ENCODE measurements around the gene INPP5A. TPM values are rescaled to one million over a fixed set of nuclear protein-coding genes. Genes with fewer than 3 reads are reported as not detected.

Gene INPP5A
- total and polyA plus RNA-seq, 10 of the 15 experiments (the other 5 are each of a cell fraction or from before 2014, with no cell fraction given): 0.52 to 15.0 (median 6.3) TPM

DNA sequence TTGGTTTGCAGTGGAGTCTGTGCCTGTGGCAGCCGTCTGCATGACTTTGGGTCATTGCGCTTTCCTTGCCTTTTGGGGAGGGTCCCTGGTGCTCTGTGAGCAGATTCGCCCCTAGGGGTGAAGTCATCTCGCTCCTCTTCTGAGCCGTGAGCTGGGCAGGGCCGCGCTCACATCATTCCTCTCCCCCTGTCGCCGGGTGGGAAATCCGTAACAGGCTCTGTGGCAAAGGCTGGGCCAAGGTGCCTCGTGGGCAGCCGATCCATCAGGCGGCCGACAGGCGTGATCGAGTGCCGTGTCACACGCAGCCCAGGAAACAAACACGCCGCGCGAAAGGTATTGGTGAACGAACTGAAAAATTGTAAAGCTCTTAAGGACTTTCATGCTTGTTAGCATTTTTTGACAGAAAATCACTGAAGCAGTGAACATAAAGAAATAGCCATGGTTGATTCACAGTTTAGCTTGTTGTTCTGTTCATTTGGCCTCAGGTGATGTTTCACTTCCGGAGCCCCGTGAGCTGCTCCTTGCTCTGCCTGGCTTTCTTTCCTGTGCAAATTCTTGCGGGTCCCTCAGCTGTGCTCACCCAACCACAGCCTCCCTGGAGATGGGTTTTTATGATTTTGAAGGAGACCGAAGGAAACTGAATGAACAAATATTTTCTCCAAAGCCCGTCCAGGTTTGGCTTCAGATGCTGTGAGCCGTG lies 126.2 kb downstream of the INPP5A start (continued):
- TF ChIP-seq, protein P1, sequence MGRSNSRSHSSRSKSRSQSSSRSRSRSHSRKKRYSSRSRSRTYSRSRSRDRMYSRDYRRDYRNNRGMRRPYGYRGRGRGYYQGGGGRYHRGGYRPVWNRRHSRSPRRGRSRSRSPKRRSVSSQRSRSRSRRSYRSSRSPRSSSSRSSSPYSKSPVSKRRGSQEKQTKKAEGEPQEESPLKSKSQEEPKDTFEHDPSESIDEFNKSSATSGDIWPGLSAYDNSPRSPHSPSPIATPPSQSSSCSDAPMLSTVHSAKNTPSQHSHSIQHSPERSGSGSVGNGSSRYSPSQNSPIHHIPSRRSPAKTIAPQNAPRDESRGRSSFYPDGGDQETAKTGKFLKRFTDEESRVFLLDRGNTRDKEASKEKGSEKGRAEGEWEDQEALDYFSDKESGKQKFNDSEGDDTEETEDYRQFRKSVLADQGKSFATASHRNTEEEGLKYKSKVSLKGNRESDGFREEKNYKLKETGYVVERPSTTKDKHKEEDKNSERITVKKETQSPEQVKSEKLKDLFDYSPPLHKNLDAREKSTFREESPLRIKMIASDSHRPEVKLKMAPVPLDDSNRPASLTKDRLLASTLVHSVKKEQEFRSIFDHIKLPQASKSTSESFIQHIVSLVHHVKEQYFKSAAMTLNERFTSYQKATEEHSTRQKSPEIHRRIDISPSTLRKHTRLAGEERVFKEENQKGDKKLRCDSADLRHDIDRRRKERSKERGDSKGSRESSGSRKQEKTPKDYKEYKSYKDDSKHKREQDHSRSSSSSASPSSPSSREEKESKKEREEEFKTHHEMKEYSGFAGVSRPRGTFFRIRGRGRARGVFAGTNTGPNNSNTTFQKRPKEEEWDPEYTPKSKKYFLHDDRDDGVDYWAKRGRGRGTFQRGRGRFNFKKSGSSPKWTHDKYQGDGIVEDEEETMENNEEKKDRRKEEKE (IDR thresholded peaks at IDR 0.05): no peak
- TF ChIP-seq, protein P2, sequence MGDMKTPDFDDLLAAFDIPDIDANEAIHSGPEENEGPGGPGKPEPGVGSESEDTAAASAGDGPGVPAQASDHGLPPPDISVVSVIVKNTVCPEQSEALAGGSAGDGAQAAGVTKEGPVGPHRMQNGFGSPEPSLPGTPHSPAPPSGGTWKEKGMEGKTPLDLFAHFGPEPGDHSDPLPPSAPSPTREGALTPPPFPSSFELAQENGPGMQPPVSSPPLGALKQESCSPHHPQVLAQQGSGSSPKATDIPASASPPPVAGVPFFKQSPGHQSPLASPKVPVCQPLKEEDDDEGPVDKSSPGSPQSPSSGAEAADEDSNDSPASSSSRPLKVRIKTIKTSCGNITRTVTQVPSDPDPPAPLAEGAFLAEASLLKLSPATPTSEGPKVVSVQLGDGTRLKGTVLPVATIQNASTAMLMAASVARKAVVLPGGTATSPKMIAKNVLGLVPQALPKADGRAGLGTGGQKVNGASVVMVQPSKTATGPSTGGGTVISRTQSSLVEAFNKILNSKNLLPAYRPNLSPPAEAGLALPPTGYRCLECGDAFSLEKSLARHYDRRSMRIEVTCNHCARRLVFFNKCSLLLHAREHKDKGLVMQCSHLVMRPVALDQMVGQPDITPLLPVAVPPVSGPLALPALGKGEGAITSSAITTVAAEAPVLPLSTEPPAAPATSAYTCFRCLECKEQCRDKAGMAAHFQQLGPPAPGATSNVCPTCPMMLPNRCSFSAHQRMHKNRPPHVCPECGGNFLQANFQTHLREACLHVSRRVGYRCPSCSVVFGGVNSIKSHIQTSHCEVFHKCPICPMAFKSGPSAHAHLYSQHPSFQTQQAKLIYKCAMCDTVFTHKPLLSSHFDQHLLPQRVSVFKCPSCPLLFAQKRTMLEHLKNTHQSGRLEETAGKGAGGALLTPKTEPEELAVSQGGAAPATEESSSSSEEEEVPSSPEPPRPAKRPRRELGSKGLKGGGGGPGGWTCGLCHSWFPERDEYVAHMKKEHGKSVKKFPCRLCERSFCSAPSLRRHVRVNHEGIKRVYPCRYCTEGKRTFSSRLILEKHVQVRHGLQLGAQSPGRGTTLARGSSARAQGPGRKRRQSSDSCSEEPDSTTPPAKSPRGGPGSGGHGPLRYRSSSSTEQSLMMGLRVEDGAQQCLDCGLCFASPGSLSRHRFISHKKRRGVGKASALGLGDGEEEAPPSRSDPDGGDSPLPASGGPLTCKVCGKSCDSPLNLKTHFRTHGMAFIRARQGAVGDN (IDR thresholded peaks at IDR 0.05): no peak
- TF ChIP-seq ATF7 (IDR thresholded peaks at IDR 0.05; ENCODE audit: low read depth): no peak
- no peak for TF ChIP-seq MTA2 (IDR thresholded peaks at IDR 0.05; ENCODE audit: low read depth)
- TF ChIP-seq RB1 (IDR thresholded peaks at IDR 0.05; ENCODE audit: borderline replicate concordance): no peak

Data from GM12878 (cell line).